PC-3 (cell line): ENCODE results near the gene HYAL1. TPM values are rescaled to one million over a fixed set of nuclear protein-coding genes. Genes with fewer than 3 reads are reported as not detected.

Experiments
- ATAC-seq: fragments of 200-7000 bp; cut with Tn5 transposase; 2 replicates; pipeline ENCODE4 v1.9.1; 2020; ENCODE audit warnings: mild to moderate bottlenecking, moderate library complexity
- BruUV-seq: library from RNA; stranded (reverse); fragments of 400-500 nt; replicated peaks from 2 replicates; lab custom pipeline; 2021; lab: Mats Ljungman, UMichigan
- CTCF ChIA-PET: fragments of 300-600 bp; sonication (Branson Sonifier 250); formaldehyde crosslinking; loops from one replicate; lab custom pipeline; 2022; ENCODE audit warnings: antibody characterized with exemption; lab: Charles Lee
- POLR2A ChIA-PET: fragments of 300-600 bp; sonication (Branson Sonifier 250); formaldehyde crosslinking; loops from one replicate; lab custom pipeline; 2022; ENCODE audit warnings: antibody characterized with exemption; ENCODE audit not compliant: unreplicated experiment; lab: Charles Lee
- DNase-seq: peaks from one replicate; pipeline ENCODE4 v3.0.0-alpha.2; 2015
- H2AFZ ChIP-seq: fragments of 300-600 bp; sonication (generic); 2 replicates; pipeline ENCODE4 v1.6.0; 2016; ENCODE audit warnings: antibody characterized with exemption, low read length
- H3F3A ChIP-seq: fragments of 300-600 bp; sonication (generic); one replicate; pipeline ENCODE4 v1.6.0; 2017; ENCODE audit warnings: antibody characterized with exemption, low read length, control low read depth, mild to moderate bottlenecking; ENCODE audit not compliant: unreplicated experiment
- H3K27ac ChIP-seq: fragments of 300-600 bp; sonication (generic); 2 replicates; pipeline ENCODE4 v1.5.1; 2016; ENCODE audit warnings: mild to moderate bottlenecking, low read length
- H3K27me3 ChIP-seq: fragments of 300-600 bp; sonication (generic); 2 replicates; pipeline ENCODE4 v1.6.1; 2016; ENCODE audit warnings: low read length, mixed read lengths
- H3K36me3 ChIP-seq: fragments of 300-600 bp; sonication (generic); 2 replicates; pipeline ENCODE4 v1.6.1; 2016; ENCODE audit warnings: low read depth, mixed run types, low read length, mixed read lengths
- H3K4me1 ChIP-seq: fragments of 300-600 bp; sonication (generic); 2 replicates; pipeline ENCODE4 v1.5.1; 2016; ENCODE audit warnings: low read length; ENCODE audit not compliant: insufficient read depth
- H3K4me2 ChIP-seq: fragments of 300-600 bp; sonication (generic); 2 replicates; pipeline ENCODE4 v1.6.0; 2016; ENCODE audit warnings: low read length
- H3K4me3 ChIP-seq: fragments of 300-600 bp; sonication (generic); 2 replicates; pipeline ENCODE4 v1.5.1; 2016; ENCODE audit warnings: mild to moderate bottlenecking, low read length, mixed read lengths
- H3K79me2 ChIP-seq: fragments of 300-600 bp; sonication (generic); 2 replicates; pipeline ENCODE4 v1.6.1; 2017; ENCODE audit warnings: low read length, mixed read lengths
- H3K9ac ChIP-seq: fragments of 300-600 bp; sonication (generic); 2 replicates; pipeline ENCODE4 v1.6.0; 2016; ENCODE audit warnings: mild to moderate bottlenecking, low read length
- H3K9me2 ChIP-seq: fragments of 300-600 bp; sonication (generic); replicated peaks from 2 replicates; pipeline ENCODE4 v1.6.1; 2016; ENCODE audit warnings: mixed run types, low read length, mixed read lengths
- H3K9me3 ChIP-seq: fragments of 300-600 bp; sonication (generic); 2 replicates; pipeline ENCODE4 v1.6.1; 2016; ENCODE audit warnings: low read length, mixed read lengths
- H4K20me1 ChIP-seq: fragments of 300-600 bp; sonication (generic); 2 replicates; pipeline ENCODE4 v1.6.1; 2016; ENCODE audit warnings: low read length, mixed read lengths
- CTCF ChIP-seq: fragments of 300-600 bp; sonication (generic); conservative IDR thresholded peaks from 2 replicates; pipeline ENCODE4 v1.5.1; 2017; ENCODE audit warnings: antibody characterized with exemption, low read depth, mild to moderate bottlenecking, low read length
- EZH2 ChIP-seq: fragments of 300-600 bp; sonication (generic); IDR thresholded peaks from one replicate; pipeline ENCODE4 v1.6.1; 2017; ENCODE audit warnings: antibody characterized with exemption, mild to moderate bottlenecking, low read length; ENCODE audit not compliant: unreplicated experiment
- EZH2phosphoT487 ChIP-seq: fragments of 300-600 bp; sonication (generic); IDR thresholded peaks from 2 replicates; pipeline ENCODE4 v1.6.1; 2018; ENCODE audit warnings: mild to moderate bottlenecking, antibody characterized with exemption, low read length, borderline replicate concordance
- intact Hi-C: fragments of 100-400 bp; cut with micrococcal nuclease; formaldehyde crosslinking; loops from 2 replicates; pipeline ENCODE4 v1.9.0; 2023
- total RNA-seq: library from RNA; depleted of rRNA; stranded (reverse); fragments of >200 nt; gene quantifications from 2 replicates; pipeline ENCODE4 v1.2.3, GENCODE V29; 2014

HYAL1 gene
- total RNA-seq, 1 experiment from 2014 or later, result 1.3 TPM

- no TSS peak for BruUV-seq
- POLR2A ChIA-PET, result no interaction called here
- Histone ChIP-seq H3K27ac (peak overlapping the region; percentile 52; the same call in 1 of the 2 replicates), H3K9me2 (no peaks in the 10 kb centered on the region), H3K36me3 (no peaks in the 10 kb centered on the region), H2AFZ (no peak overlapping the region), H3K9ac (no peak overlapping the region), H3F3A (no peaks in the 10 kb centered on the region), H3K9me3 (no peaks in the 10 kb centered on the region), H3K4me1 (peaks cover 54% of the 10 kb centered on the region), H3K4me2 (no peak overlapping the region), H3K4me3 (no peak overlapping the region), H3K27me3 (no peaks in the 10 kb centered on the region), H3K79me2 (0 out of 2 replicates have a peak, but pooled peaks cover 3% of the 10 kb centered on the region), H4K20me1 (no peaks in the 10 kb centered on the region)
- intact Hi-C loops, result no loop called here
- CTCF ChIA-PET, result no interaction called here
- DNase-seq (no peak), ATAC-seq (no peak)
- TF ChIP-seq EZH2phosphoT487 (no peak), EZH2 (no peak), CTCF (no peak)
These were observed 37.4 kb downstream of the HYAL1 start for GRCh38 chr3:50266017-50266416.

GRCh38 chr3:50265571-50265970 lies 37.8 kb downstream of the HYAL1 start:
- Histone ChIP-seq H3K36me3 (no peaks in the 10 kb centered on the region), H3K9ac (peak overlapping the region; percentile 23; the same call in 1 of the 2 replicates), H2AFZ (no peak overlapping the region), H3K9me3 (no peaks in the 10 kb centered on the region), H3K4me3 (no peak overlapping the region), H3K79me2 (0 out of 2 replicates have a peak, but pooled peaks cover 2% of the 10 kb centered on the region), H3K9me2 (no peaks in the 10 kb centered on the region), H3F3A (no peaks in the 10 kb centered on the region), H3K4me1 (peaks cover 54% of the 10 kb centered on the region), H3K27me3 (no peaks in the 10 kb centered on the region), H4K20me1 (no peaks in the 10 kb centered on the region), H3K4me2 (no peak overlapping the region), H3K27ac (peak overlapping the region; percentile 52)
- CTCF ChIA-PET, result no interaction called here
- TF ChIP-seq EZH2 (no peak), CTCF (no peak), EZH2phosphoT487 (no peak)
- POLR2A ChIA-PET, result no interaction called here
- DNase-seq, result no peak
- intact Hi-C loops, result no loop called here
- BruUV-seq, result no TSS peak
- ATAC-seq, result no peak

GRCh38 chr3:50264964-50265485 lies 38.3 kb downstream of the HYAL1 start:
- no peaks in the 10 kb centered on the region for H3K9me3 ChIP-seq
- DNase-seq (peak; percentile 34), ATAC-seq (no peak)
- no peaks in the 10 kb centered on the region for H3K9me2 ChIP-seq
- no peaks in the 10 kb centered on the region for H4K20me1 ChIP-seq
- no peak for TF ChIP-seq EZH2
- no peak for TF ChIP-seq CTCF
- no peak for TF ChIP-seq EZH2phosphoT487
- no peaks in the 10 kb centered on the region for H3K27me3 ChIP-seq
- H3K4me1 ChIP-seq, result peaks cover 51% of the 10 kb centered on the region
- H3K4me3 ChIP-seq, result no peak overlapping the region
- H3K9ac ChIP-seq, result peak overlapping the region; percentile 23; the same call in 1 of the 2 replicates
- no peaks in the 10 kb centered on the region for H3F3A ChIP-seq
- CTCF ChIA-PET, result interaction anchor here (0.6 to 1.1 kb wide), 3 partner anchors 29 to 70 kb away, joined by 3 to 8 read pairs (median 6); partner anchors contain the start of gene GNAI2
- no peak overlapping the region for H2AFZ ChIP-seq
- H3K4me2 ChIP-seq, result 0 out of 2 replicates have a peak overlapping the region, but pooled peaks have one; percentile 15
- H3K27ac ChIP-seq, result peak overlapping the region; percentile 52
- POLR2A ChIA-PET, result interaction anchor here (0.6 kb wide), 1 partner anchor 31 kb away, joined by 9 read pairs; no protein-coding TSS in a partner anchor
- H3K36me3 ChIP-seq, result no peaks in the 10 kb centered on the region
- no peaks in the 10 kb centered on the region for H3K79me2 ChIP-seq
- no TSS peak for BruUV-seq
- intact Hi-C loops, result no loop called here
